HCT116 (cell line): ENCODE results near the gene LMCD1. TPM values are rescaled to one million over a fixed set of nuclear protein-coding genes. Genes with fewer than 3 reads are reported as not detected.

Source experiments
- ATAC-seq: fragments of 200-7000 bp; cut with Tn5 transposase; 2 replicates; pipeline ENCODE4 v1.9.1; 2020; ENCODE audit warnings: mild to moderate bottlenecking, moderate library complexity
- BruUV-seq: library from RNA; stranded (reverse); fragments of 400-500 nt; replicated peaks from 2 replicates; lab custom pipeline; 2021; lab: Mats Ljungman, UMichigan
- CTCF ChIA-PET: fragments of 300-600 bp; sonication (Branson Sonifier 250); formaldehyde crosslinking; loops from one replicate; lab custom pipeline; 2021; ENCODE audit warnings: antibody characterized with exemption; lab: Charles Lee
- POLR2A ChIA-PET: fragments of 300-600, 350-600 bp; sonication (Branson Sonifier 250); formaldehyde crosslinking; loops from one replicate; lab custom pipeline; 2021; ENCODE audit warnings: antibody characterized with exemption; lab: Charles Lee
- RAD21 ChIA-PET, 2 experiments: fragments of 300-600 bp; sonication (Branson Sonifier 250); formaldehyde crosslinking; loops; one replicate each; lab custom pipeline; 2023; ENCODE audit warnings: low total read pairs in 2 of 2; ENCODE audit not compliant: uncharacterized antibody in 2 of 2, unreplicated experiment in 2 of 2, low non-redundant PET in 1 of 2; lab: Charles Lee
- DNase-seq: peaks from one replicate; pipeline ENCODE4 v3.0.0-alpha.2; 2010; ENCODE audit warnings: low read depth, low spot score
- H2AFZ ChIP-seq: fragments of 200-600 bp; shearing (Covaris generic), sonication (generic); 2 replicates; pipeline ENCODE4 v1.6.1; 2017; ENCODE audit warnings: low read depth, mixed run types, mixed read lengths, antibody characterized with exemption, low read length; ENCODE audit not compliant: poor library complexity, severe bottlenecking
- H3K27ac ChIP-seq: 2 replicates; pipeline ENCODE4 v1.5.1; 2012; ENCODE audit warnings: low read depth, low read length
- H3K27me3 ChIP-seq: fragments of 200-600 bp; sonication (generic); 2 replicates; pipeline ENCODE4 v1.6.1; 2016; ENCODE audit warnings: mixed run types, low read length, mixed read lengths; ENCODE audit not compliant: insufficient read depth
- H3K36me3 ChIP-seq, 2 experiments: fragments of 200-500 bp in 1 of 2; fragments of 200-600 bp in 1 of 2; sonication (Bioruptor generic) in 1 of 2; sonication (generic) in 1 of 2; 2 replicates each; pipeline versions ENCODE4 v1.5.1 to v1.6.1; 2014 to 2016; ENCODE audit warnings: low read length in 2 of 2, inconsistent platforms in 1 of 2, mixed read lengths in 1 of 2, mixed run types in 1 of 2; ENCODE audit not compliant: insufficient read depth in 2 of 2, control insufficient read depth in 1 of 2
- H3K4me1 ChIP-seq, 2 experiments: fragments of 200-600 bp in 1 of 2; sonication (generic) in 1 of 2; 2 replicates each; pipeline versions ENCODE4 v1.5.1 to v1.6.1; 2012 to 2017; ENCODE audit warnings: low read length in 2 of 2, inconsistent platforms in 1 of 2, mild to moderate bottlenecking in 1 of 2, mixed read lengths in 1 of 2, mixed run types in 1 of 2, moderate library complexity in 1 of 2; ENCODE audit not compliant: insufficient read depth in 2 of 2, control insufficient read depth in 1 of 2
- H3K4me2 ChIP-seq: fragments of 200-600 bp; sonication (generic); 2 replicates; pipeline ENCODE4 v1.6.1; 2017; ENCODE audit warnings: mixed run types, low read length, mixed read lengths
- H3K4me3 ChIP-seq, 2 experiments: fragments of 200-600 bp in 1 of 2; sonication (generic) in 1 of 2; replicated peaks in 1 of 2; 2 replicates each; pipeline ENCODE4 v1.5.1; 2011 to 2016; ENCODE audit warnings: low read length in 2 of 2, control low read depth in 1 of 2, low read depth in 1 of 2, mild to moderate bottlenecking in 1 of 2, mixed read lengths in 1 of 2, mixed run types in 1 of 2
- H3K79me2 ChIP-seq: fragments of 200-600 bp; sonication (generic); 2 replicates; pipeline ENCODE4 v1.6.1; 2017; ENCODE audit warnings: mild to moderate bottlenecking, mixed run types, low read length, moderate library complexity, mixed read lengths; ENCODE audit not compliant: insufficient read depth
- H3K9ac ChIP-seq: fragments of 200-600 bp; sonication (generic); 2 replicates; pipeline ENCODE4 v1.6.1; 2016; ENCODE audit warnings: low read length, mixed read lengths
- H3K9me2 ChIP-seq: fragments of 200-600 bp; sonication (generic), shearing (Covaris generic); 2 replicates; pipeline ENCODE4 v1.6.1; 2017; ENCODE audit warnings: mixed run types, mild to moderate bottlenecking, moderate library complexity; ENCODE audit not compliant: insufficient read depth
- H3K9me3 ChIP-seq, 2 experiments: fragments of 200-500 bp in 1 of 2; fragments of 200-600 bp in 1 of 2; sonication (Bioruptor generic) in 1 of 2; sonication (generic) in 1 of 2; 2 replicates each; pipeline ENCODE4 v1.6.1; 2014 to 2017; ENCODE audit warnings: low read length in 2 of 2, mixed read lengths in 2 of 2, inconsistent platforms in 1 of 2, low read depth in 1 of 2, mild to moderate bottlenecking in 1 of 2, mixed run types in 1 of 2, moderate library complexity in 1 of 2; ENCODE audit not compliant: control insufficient read depth in 1 of 2, insufficient read depth in 1 of 2
- H4K20me1 ChIP-seq: fragments of 200-600 bp; sonication (generic), shearing (Covaris generic); 2 replicates; pipeline ENCODE4 v1.6.1; 2017; ENCODE audit warnings: mixed run types, mild to moderate bottlenecking, moderate library complexity; ENCODE audit not compliant: insufficient read depth
- ATF3 ChIP-seq: IDR thresholded peaks from 2 replicates; pipeline ENCODE4 v1.6.1; 2012
- CBX3 ChIP-seq: IDR thresholded peaks from 2 replicates; pipeline ENCODE4 v1.6.1; 2012; ENCODE audit warnings: low read depth
- CEBPB ChIP-seq: IDR thresholded peaks from 2 replicates; pipeline ENCODE4 v1.6.1; 2012; ENCODE audit warnings: low read depth
- CTCF ChIP-seq, 3 experiments: fragments of 200-600 bp in 1 of 3; sonication (generic) in 1 of 3; IDR thresholded peaks in 2 of 3; conservative IDR thresholded peaks in 1 of 3; 2 replicates each; pipeline ENCODE4 v1.5.1; 2012 to 2017; ENCODE audit warnings: low read depth in 2 of 3, low read length in 2 of 3, antibody characterized with exemption in 1 of 3, borderline replicate concordance in 1 of 3, control low read depth in 1 of 3, mild to moderate bottlenecking in 1 of 3, mixed read lengths in 1 of 3, mixed run types in 1 of 3, moderate library complexity in 1 of 3; ENCODE audit not compliant: insufficient read depth in 1 of 3
- EGR1 ChIP-seq: IDR thresholded peaks from 2 replicates; pipeline ENCODE4 v1.6.1; 2012; ENCODE audit warnings: low read depth
- ELF1 ChIP-seq: IDR thresholded peaks from 2 replicates; pipeline ENCODE4 v1.6.1; 2012; ENCODE audit warnings: low read depth, borderline replicate concordance
- EZH2 ChIP-seq: fragments of 200-600 bp; sonication (generic); IDR thresholded peaks from 2 replicates; pipeline ENCODE4 v1.6.1; 2017; ENCODE audit warnings: antibody characterized with exemption, mixed run types
- EZH2phosphoT487 ChIP-seq: fragments of 200-600 bp; IDR thresholded peaks from 2 replicates; pipeline ENCODE4 v1.6.1; 2018; ENCODE audit warnings: antibody characterized with exemption, borderline replicate concordance
- FOSL1 ChIP-seq: IDR thresholded peaks from 2 replicates; pipeline ENCODE4 v1.6.1; 2012; ENCODE audit warnings: low read depth
- JUND ChIP-seq: IDR thresholded peaks from 2 replicates; pipeline ENCODE4 v1.6.1; 2012
- MAX ChIP-seq: IDR thresholded peaks from 2 replicates; pipeline ENCODE4 v1.6.1; 2012
- POLR2A ChIP-seq: IDR thresholded peaks from 2 replicates; pipeline ENCODE4 v1.7.0; 2011; ENCODE audit warnings: borderline replicate concordance; ENCODE audit not compliant: insufficient read depth, insufficient read length; ENCODE audit errors: extremely low read depth
- POLR2AphosphoS5 ChIP-seq: IDR thresholded peaks from 2 replicates; pipeline ENCODE4 v1.6.1; 2011; ENCODE audit warnings: mild to moderate bottlenecking, low read depth, low read length, moderate library complexity
- RAD21 ChIP-seq: IDR thresholded peaks from 2 replicates; pipeline ENCODE4 v1.6.1; 2012; ENCODE audit warnings: low read depth, mild to moderate bottlenecking
- REST ChIP-seq: IDR thresholded peaks from 2 replicates; pipeline ENCODE4 v1.6.1; 2012; ENCODE audit warnings: low read depth
- SRF ChIP-seq: IDR thresholded peaks from 2 replicates; pipeline ENCODE4 v1.6.1; 2012; ENCODE audit warnings: low read depth
- ZFX ChIP-seq: fragments of 450-650 bp; IDR thresholded peaks from 2 replicates; pipeline ENCODE4 v1.6.1; 2017
- ZNF274 ChIP-seq: fragments of 200-500 bp; sonication (Bioruptor generic); IDR thresholded peaks from 2 replicates; pipeline ENCODE4 v1.6.1; 2014; ENCODE audit warnings: mild to moderate bottlenecking, low read depth, low read length, inconsistent platforms
- intact Hi-C: fragments of 100-400 bp; cut with micrococcal nuclease; formaldehyde crosslinking; loops from 2 replicates; pipeline ENCODE4 v1.10.0; 2022
- total RNA-seq: library from RNA; stranded (reverse); gene quantifications from one replicate; pipeline ENCODE4 v1.2.1, GENCODE V29; 2021; ENCODE audit not compliant: unreplicated experiment

Gene LMCD1
- total RNA-seq, 1 experiment from 2014 or later, result 4.6 TPM

- Histone ChIP-seq H3K4me1 (peaks cover 0 to 15% of the 10 kb centered on the region in 2 experiments; a peak in 2 of 4 replicates), H3K9ac (no peak overlapping the region), H3K27ac (no peak overlapping the region), H3K79me2 (no peaks in the 10 kb centered on the region), H2AFZ (no peak overlapping the region), H3K9me2 (no peaks in the 10 kb centered on the region), H3K36me3 (no peaks in the 10 kb centered on the region), H3K4me3 (no peak overlapping the region), H3K4me2 (no peak overlapping the region), H3K9me3 (no peaks in the 10 kb centered on the region), H4K20me1 (no peaks in the 10 kb centered on the region), H3K27me3 (no peaks in the 10 kb centered on the region)
- ATAC-seq (no peak), DNase-seq (no peak)
- ChIA-PET RAD21 (no interaction called here), CTCF (no interaction called here), POLR2A (no interaction called here)
- BruUV-seq, result no TSS peak
- no peak for TF ChIP-seq CEBPB
- no peak for TF ChIP-seq CBX3
- TF ChIP-seq ATF3, result no peak
- TF ChIP-seq POLR2A, result no peak
- TF ChIP-seq ZFX, result no peak
- no peak for TF ChIP-seq ZNF274
- TF ChIP-seq CTCF (IDR thresholded peaks at IDR 0.05 in 2 of 3, conservative IDR thresholded peaks at IDR 0.05 in 1 of 3; ENCODE audit: borderline replicate concordance in 1 of 3, insufficient read depth in 1 of 3, low read depth in 2 of 3, low read length in 2 of 3), result no peak
- no peak for TF ChIP-seq EZH2
- TF ChIP-seq RAD21, result no peak
- TF ChIP-seq REST, result no peak
- no peak for TF ChIP-seq FOSL1
- no peak for TF ChIP-seq JUND
- no peak for TF ChIP-seq SRF
- no peak for TF ChIP-seq EZH2phosphoT487
- no peak for TF ChIP-seq POLR2AphosphoS5
- TF ChIP-seq EGR1, result no peak
- TF ChIP-seq MAX, result no peak
- TF ChIP-seq ELF1, result no peak
- intact Hi-C loops, result no loop called here
Observed at GRCh38 chr3:8512234-8512633, 10.6 kb downstream of the LMCD1 start.
